ENCODE data around the gene TKFC. TPM values are rescaled to one million over a fixed set of nuclear protein-coding genes. Genes with fewer than 3 reads are reported as not detected.

TKFC gene
- total RNA-seq, 1 donor from 2014 or later = 35.2 TPM

Other genes with a start within 250 kb of the TKFC start
- not detected in 2 replicates for gene CD5, start 230.7 kb upstream of the TKFC start, total RNA-seq
- gene VPS37C, start 171.8 kb upstream of the TKFC start, total RNA-seq = 24.4 and 27.8 TPM in 2 replicates
- not detected in 2 replicates for gene PGA3, start 129.7 kb upstream of the TKFC start, total RNA-seq
- not detected in 2 replicates for gene PGA4, start 110.9 kb upstream of the TKFC start, total RNA-seq
- gene PGA5, start 92.1 kb upstream of the TKFC start, total RNA-seq = not detected in 2 replicates
- 4.2 and 8.3 TPM in 2 replicates for gene VWCE, start 37.9 kb upstream of the TKFC start, total RNA-seq
- gene DDB1, start 123 bp upstream of the TKFC start, total RNA-seq = 163 and 165 TPM in 2 replicates
- gene CYB561A3, start 28.7 kb downstream of the TKFC start, total RNA-seq = 30.2 and 39.0 TPM in 2 replicates
- 28.0 and 38.8 TPM in 2 replicates for gene TMEM138, start 29.1 kb downstream of the TKFC start, total RNA-seq
- gene TMEM216, start 59.4 kb downstream of the TKFC start, total RNA-seq = 15.9 and 18.3 TPM in 2 replicates
- 47.5 and 53.9 TPM in 2 replicates for gene CPSF7, start 96.7 kb downstream of the TKFC start, total RNA-seq
- gene SDHAF2, start 96.9 kb downstream of the TKFC start, total RNA-seq = 32.6 and 35.5 TPM in 2 replicates
- 0.25 TPM in 1 of 2 replicates, not detected in the other for gene LRRC10B, start 175.5 kb downstream of the TKFC start, total RNA-seq
- gene SYT7, start 247.8 kb downstream of the TKFC start, total RNA-seq = 12.7 and 15.9 TPM in 2 replicates